Measurements from ENCODE around the gene STUM. TPM values are rescaled to one million over a fixed set of nuclear protein-coding genes. Genes with fewer than 3 reads are reported as not detected.
A peak's percentile ranks its signal among the peaks of the same experiment; 100 is the strongest.

STUM gene
- total RNA-seq, 1 experiment from 2014 or later: 0.11 TPM

DNA sequence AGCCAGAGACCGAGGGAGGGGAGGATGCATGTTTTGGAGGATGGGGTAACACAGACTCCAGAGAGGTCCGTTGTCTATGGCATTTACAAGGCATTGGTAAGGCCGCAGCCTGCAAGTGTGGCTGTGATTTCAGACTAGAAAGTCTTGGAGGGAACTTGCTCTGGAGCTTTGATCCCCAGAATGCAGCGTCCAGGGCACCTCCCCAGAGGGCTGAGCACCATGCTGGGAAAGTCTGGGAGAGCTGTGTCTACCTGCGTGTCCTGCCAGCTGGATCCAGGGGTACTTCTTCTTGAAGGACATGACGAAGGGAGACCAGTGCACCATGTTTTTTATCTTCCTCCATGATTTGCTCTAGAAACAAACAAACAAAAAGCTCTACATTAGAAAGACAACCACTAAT lies 99.9 kb downstream of the STUM start:
- peaks cover 0 to 3% of the 10 kb centered on the region in 2 experiments; a peak in 1 of 5 replicates for H3K9me3 Mint-ChIP-seq

More for the DNA sequence above, 99.9 kb downstream of the STUM start:
- H3K4me1 Mint-ChIP-seq: peaks cover 23 to 38% of the 10 kb centered on the region in 2 experiments
- Histone ChIP-seq H3K23ac (ENCODE audit: insufficient read length, low read depth, low read length) (no peak overlapping the region), H4K5ac (ENCODE audit: insufficient read length, low read depth, low read length) (no peak overlapping the region), H2BK20ac (ENCODE audit: low read depth, low read length, poor library complexity, severe bottlenecking) (no peak overlapping the region), H3K18ac (ENCODE audit: insufficient read length, low read depth, low read length) (no peak overlapping the region), H3K79me2 (ENCODE audit: insufficient read depth, low read length) (no peaks in the 10 kb centered on the region), H3K56ac (ENCODE audit: insufficient read length, low read depth, low read length) (no peak overlapping the region), H3K27me3 (ENCODE audit: insufficient read depth, low read length) (no peaks in the 10 kb centered on the region), H2BK120ac (ENCODE audit: low read depth, low read length, poor library complexity, severe bottlenecking) (no peak overlapping the region), H2AFZ (ENCODE audit: low read length) (no peak overlapping the region), H3K4me1 (ENCODE audit: insufficient read depth, low read length) (peaks cover 2% of the 10 kb centered on the region; the same call in 1 of the 2 replicates), H3K9me3 (ENCODE audit: control insufficient read depth, low read depth, low read length) (no peaks in the 10 kb centered on the region), H2BK5ac (ENCODE audit: insufficient read length, low read length) (no peak overlapping the region), H4K91ac (ENCODE audit: insufficient read length, low read depth, low read length) (no peak overlapping the region), H3T11ph (ENCODE audit: low read length) (no peak overlapping the region), H3K4me2 (ENCODE audit: insufficient read depth, insufficient read length, low read length) (no peak overlapping the region), H4K8ac (replicated peaks; ENCODE audit: insufficient read length, low read depth, low read length) (no peak overlapping the region), H3K9ac (ENCODE audit: extremely low read depth, insufficient read length, low read length) (no peak overlapping the region), H2BK15ac (ENCODE audit: low read depth, low read length) (no peak overlapping the region), H4K20me1 (ENCODE audit: control insufficient read depth, insufficient read depth, insufficient read length) (no peaks in the 10 kb centered on the region), H2BK12ac (ENCODE audit: insufficient read length, low read depth, low read length) (no peak overlapping the region), H3K14ac (ENCODE audit: insufficient read depth, low read length) (no peak overlapping the region), H3K79me1 (ENCODE audit: insufficient read depth, low read depth, low read length, poor library complexity, severe bottlenecking) (no peaks in the 10 kb centered on the region), H3K23me2 (ENCODE audit: insufficient read length, low read depth, low read length, poor library complexity, severe bottlenecking) (no peaks in the 10 kb centered on the region), H2AK5ac (ENCODE audit: insufficient read length, low read length) (no peak overlapping the region), H3K27ac (ENCODE audit: insufficient read length, low read depth, low read length) (no peak overlapping the region), H3K4ac (ENCODE audit: low read depth, low read length) (no peak overlapping the region)
- no CpG with 5 or more reads among the region's 6 CpGs for WGBS (ENCODE audit: extremely low coverage, insufficient read length, low lambda C conversion rate)
- H3K27ac Mint-ChIP-seq: peak overlapping the region in 1 of 3 experiments; percentile 65; a peak in 1 of 7 replicates
- H3K4me3 Mint-ChIP-seq: no peak overlapping the region; a peak in 1 of 5 replicates
- peaks cover 0 to 2% (median 0%) of the 10 kb centered on the region in 3 experiments; a peak in 1 of 7 replicates for H3K36me3 Mint-ChIP-seq (ENCODE audit: insufficient read depth in 1 of 3, low read depth in 3 of 3)
- TF ChIP-seq, protein P1, sequence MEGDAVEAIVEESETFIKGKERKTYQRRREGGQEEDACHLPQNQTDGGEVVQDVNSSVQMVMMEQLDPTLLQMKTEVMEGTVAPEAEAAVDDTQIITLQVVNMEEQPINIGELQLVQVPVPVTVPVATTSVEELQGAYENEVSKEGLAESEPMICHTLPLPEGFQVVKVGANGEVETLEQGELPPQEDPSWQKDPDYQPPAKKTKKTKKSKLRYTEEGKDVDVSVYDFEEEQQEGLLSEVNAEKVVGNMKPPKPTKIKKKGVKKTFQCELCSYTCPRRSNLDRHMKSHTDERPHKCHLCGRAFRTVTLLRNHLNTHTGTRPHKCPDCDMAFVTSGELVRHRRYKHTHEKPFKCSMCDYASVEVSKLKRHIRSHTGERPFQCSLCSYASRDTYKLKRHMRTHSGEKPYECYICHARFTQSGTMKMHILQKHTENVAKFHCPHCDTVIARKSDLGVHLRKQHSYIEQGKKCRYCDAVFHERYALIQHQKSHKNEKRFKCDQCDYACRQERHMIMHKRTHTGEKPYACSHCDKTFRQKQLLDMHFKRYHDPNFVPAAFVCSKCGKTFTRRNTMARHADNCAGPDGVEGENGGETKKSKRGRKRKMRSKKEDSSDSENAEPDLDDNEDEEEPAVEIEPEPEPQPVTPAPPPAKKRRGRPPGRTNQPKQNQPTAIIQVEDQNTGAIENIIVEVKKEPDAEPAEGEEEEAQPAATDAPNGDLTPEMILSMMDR (conservative IDR thresholded peaks at IDR 0.05): no peak
- no peak for DNase-seq
- H3K27me3 Mint-ChIP-seq (ENCODE audit: low read depth): no peaks in the 10 kb centered on the region; the same call in none of the 2 replicates

Data from H9 (cell line).